ENCODE data around the gene SERPINA5. TPM values are rescaled to one million over a fixed set of nuclear protein-coding genes. Genes with fewer than 3 reads are reported as not detected.

SERPINA5 gene
- total and polyA plus RNA-seq, 2 donors (not counting 1 experiment from before 2014, with no cell fraction given): not detected

GRCh38 chr14:94615823-94616570 is 34.8 kb downstream of the SERPINA5 start:
- H3K9ac ChIP-seq (ENCODE audit: insufficient read depth, low read length): no peak overlapping the region
- H3K27me3 ChIP-seq (ENCODE audit: control insufficient read depth, insufficient read depth, low read length): no peaks in the 10 kb centered on the region
- H3K79me2 ChIP-seq (ENCODE audit: control insufficient read depth, insufficient read depth, low read length): no peaks in the 10 kb centered on the region
- no peak overlapping the region for H3K27ac ChIP-seq (ENCODE audit: insufficient read depth, low read length)
- DNase-seq (ENCODE audit: low read depth in 2 of 2): no peak
- H3K4me1 ChIP-seq (ENCODE audit: control insufficient read depth, extremely low read depth, insufficient read depth, low read length): no peaks in the 10 kb centered on the region
- no peaks in the 10 kb centered on the region for H4K20me1 ChIP-seq (ENCODE audit: control insufficient read depth, extremely low read depth, insufficient read depth, low read length)
- TF ChIP-seq CTCF (conservative IDR thresholded peaks at IDR 0.05 in 1 of 2, IDR thresholded peaks at IDR 0.05 in 1 of 2; ENCODE audit: low read depth in 1 of 2, low read length in 2 of 2) (no peak), EZH2 (IDR thresholded peaks at IDR 0.05; ENCODE audit: low read length, missing control alignments) (no peak)
- H3K9me3 ChIP-seq (ENCODE audit: control insufficient read depth, insufficient read depth, low read depth, low read length): no peaks in the 10 kb centered on the region
- no peak overlapping the region for H3K4me3 ChIP-seq (replicated peaks in 1 of 4; ENCODE audit: control extremely low read depth in 1 of 4, insufficient read depth in 1 of 4, low read depth in 3 of 4, low read length in 4 of 4)
- no peak overlapping the region for H3K4me2 ChIP-seq (ENCODE audit: extremely low read depth, insufficient read depth, low read length)
- H2AFZ ChIP-seq (ENCODE audit: low read length): no peak overlapping the region
- H3K36me3 ChIP-seq (ENCODE audit: control insufficient read depth, insufficient read depth, low read length): no peaks in the 10 kb centered on the region

- Histone ChIP-seq H4K20me1 (ENCODE audit: control insufficient read depth, extremely low read depth, insufficient read depth, low read length) (no peaks in the 10 kb centered on the region), H2AFZ (ENCODE audit: low read length) (no peak overlapping the region), H3K36me3 (ENCODE audit: control insufficient read depth, insufficient read depth, low read length) (no peaks in the 10 kb centered on the region), H3K4me3 (replicated peaks in 1 of 4; ENCODE audit: control extremely low read depth in 1 of 4, insufficient read depth in 1 of 4, low read depth in 3 of 4, low read length in 4 of 4) (no peak overlapping the region), H3K27ac (ENCODE audit: insufficient read depth, low read length) (no peak overlapping the region), H3K27me3 (ENCODE audit: control insufficient read depth, insufficient read depth, low read length) (no peaks in the 10 kb centered on the region), H3K9ac (ENCODE audit: insufficient read depth, low read length) (no peak overlapping the region), H3K9me3 (ENCODE audit: control insufficient read depth, insufficient read depth, low read depth, low read length) (no peaks in the 10 kb centered on the region), H3K4me2 (ENCODE audit: extremely low read depth, insufficient read depth, low read length) (no peak overlapping the region), H3K79me2 (ENCODE audit: control insufficient read depth, insufficient read depth, low read length) (no peaks in the 10 kb centered on the region), H3K4me1 (ENCODE audit: control insufficient read depth, extremely low read depth, insufficient read depth, low read length) (no peaks in the 10 kb centered on the region)
- no peak for DNase-seq (ENCODE audit: low read depth in 2 of 2)
- TF ChIP-seq EZH2 (IDR thresholded peaks at IDR 0.05; ENCODE audit: low read length, missing control alignments) (no peak), CTCF (conservative IDR thresholded peaks at IDR 0.05 in 1 of 2, IDR thresholded peaks at IDR 0.05 in 1 of 2; ENCODE audit: low read depth in 1 of 2, low read length in 2 of 2) (no peak)
Observed at GRCh38 chr14:94617366-94617941, 36.2 kb downstream of the SERPINA5 start.

GRCh38 chr14:94617988-94618822 is 37.0 kb downstream of the SERPINA5 start:
- peak in 1 of 2 donors; percentile 30 for DNase-seq (ENCODE audit: low read depth in 2 of 2)
- H4K20me1 ChIP-seq (ENCODE audit: control insufficient read depth, extremely low read depth, insufficient read depth, low read length): no peaks in the 10 kb centered on the region
- no peak overlapping the region for H3K4me3 ChIP-seq (replicated peaks in 1 of 4; ENCODE audit: control extremely low read depth in 1 of 4, insufficient read depth in 1 of 4, low read depth in 3 of 4, low read length in 4 of 4)
- no peak overlapping the region for H3K4me2 ChIP-seq (ENCODE audit: extremely low read depth, insufficient read depth, low read length)
- H3K27me3 ChIP-seq (ENCODE audit: control insufficient read depth, insufficient read depth, low read length): no peaks in the 10 kb centered on the region
- H3K36me3 ChIP-seq (ENCODE audit: control insufficient read depth, insufficient read depth, low read length): no peaks in the 10 kb centered on the region
- H3K9ac ChIP-seq (ENCODE audit: insufficient read depth, low read length): no peak overlapping the region
- TF ChIP-seq CTCF (conservative IDR thresholded peaks at IDR 0.05 in 1 of 2, IDR thresholded peaks at IDR 0.05 in 1 of 2; ENCODE audit: low read depth in 1 of 2, low read length in 2 of 2): no peak
- no peak for TF ChIP-seq EZH2 (IDR thresholded peaks at IDR 0.05; ENCODE audit: low read length, missing control alignments)
- no peaks in the 10 kb centered on the region for H3K4me1 ChIP-seq (ENCODE audit: control insufficient read depth, extremely low read depth, insufficient read depth, low read length)
- H3K27ac ChIP-seq (ENCODE audit: insufficient read depth, low read length): no peak overlapping the region
- no peaks in the 10 kb centered on the region for H3K9me3 ChIP-seq (ENCODE audit: control insufficient read depth, insufficient read depth, low read depth, low read length)
- no peak overlapping the region for H2AFZ ChIP-seq (ENCODE audit: low read length)
- no peaks in the 10 kb centered on the region for H3K79me2 ChIP-seq (ENCODE audit: control insufficient read depth, insufficient read depth, low read length)

All from fibroblast of lung (primary cell).